ENCODE measurements around the gene WDR53.
"Not testable (repeated sequence)": the region's sequence is repeated elsewhere in the genome, so short reads cannot be mapped to it uniquely, and the experiment has no call there.

Gene WDR53

DNA sequence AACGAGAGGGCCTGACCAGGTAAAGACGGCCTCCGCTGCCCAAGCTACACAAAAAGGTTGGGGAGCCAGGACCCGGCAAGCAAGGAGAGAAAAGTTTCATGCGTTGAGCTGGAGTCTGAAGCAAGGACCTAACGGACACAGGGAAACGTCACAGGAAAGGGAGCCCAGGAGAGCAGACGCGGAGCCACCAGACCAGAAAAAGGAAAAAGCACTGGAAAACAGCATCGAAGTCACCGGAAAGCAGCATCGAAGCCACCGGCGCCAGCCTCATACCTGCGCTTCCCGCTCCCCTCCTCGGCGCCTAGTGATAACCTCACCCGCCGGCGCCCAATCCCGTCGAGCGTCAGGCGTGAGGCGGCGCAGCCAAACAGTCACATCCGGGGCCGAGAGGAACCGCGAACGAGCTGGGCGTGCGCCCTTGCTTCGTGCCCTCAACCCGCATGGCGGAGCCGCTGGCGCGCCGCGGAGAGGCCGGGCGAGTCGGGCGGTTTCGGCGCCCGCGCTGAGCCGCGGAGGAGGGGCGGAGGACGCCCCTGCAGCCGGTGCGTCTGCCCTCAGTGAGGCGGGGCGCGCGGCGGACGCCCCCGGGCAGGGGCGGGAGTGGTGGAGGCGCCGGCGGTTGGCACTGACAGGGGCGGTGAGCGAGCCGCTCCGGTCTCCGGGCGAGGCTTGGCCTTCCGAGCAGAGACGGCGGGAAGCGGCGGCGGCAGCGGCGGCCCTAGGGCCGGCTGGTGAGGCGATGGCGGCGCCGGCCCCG, at the start of gene WDR53, which contains the start of gene FBXO45:
TSS of gene WDR53 (minus strand) at position 309 of the 757 bp plus-strand sequence. CDS start 7,079 bp downstream, outside the sequence.
TSS of gene FBXO45 (plus strand) at position 415 of the 757 bp plus-strand sequence. CDS start at position 740, 325 bp downstream.
- peak; percentile 97 for DNase-seq (ENCODE audit: low read depth)
- TF ChIP-seq, protein P1, sequence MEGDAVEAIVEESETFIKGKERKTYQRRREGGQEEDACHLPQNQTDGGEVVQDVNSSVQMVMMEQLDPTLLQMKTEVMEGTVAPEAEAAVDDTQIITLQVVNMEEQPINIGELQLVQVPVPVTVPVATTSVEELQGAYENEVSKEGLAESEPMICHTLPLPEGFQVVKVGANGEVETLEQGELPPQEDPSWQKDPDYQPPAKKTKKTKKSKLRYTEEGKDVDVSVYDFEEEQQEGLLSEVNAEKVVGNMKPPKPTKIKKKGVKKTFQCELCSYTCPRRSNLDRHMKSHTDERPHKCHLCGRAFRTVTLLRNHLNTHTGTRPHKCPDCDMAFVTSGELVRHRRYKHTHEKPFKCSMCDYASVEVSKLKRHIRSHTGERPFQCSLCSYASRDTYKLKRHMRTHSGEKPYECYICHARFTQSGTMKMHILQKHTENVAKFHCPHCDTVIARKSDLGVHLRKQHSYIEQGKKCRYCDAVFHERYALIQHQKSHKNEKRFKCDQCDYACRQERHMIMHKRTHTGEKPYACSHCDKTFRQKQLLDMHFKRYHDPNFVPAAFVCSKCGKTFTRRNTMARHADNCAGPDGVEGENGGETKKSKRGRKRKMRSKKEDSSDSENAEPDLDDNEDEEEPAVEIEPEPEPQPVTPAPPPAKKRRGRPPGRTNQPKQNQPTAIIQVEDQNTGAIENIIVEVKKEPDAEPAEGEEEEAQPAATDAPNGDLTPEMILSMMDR (IDR thresholded peaks at IDR 0.05; ENCODE audit: insufficient read depth, low read depth, low read length, missing control alignments), result no peak

DNA sequence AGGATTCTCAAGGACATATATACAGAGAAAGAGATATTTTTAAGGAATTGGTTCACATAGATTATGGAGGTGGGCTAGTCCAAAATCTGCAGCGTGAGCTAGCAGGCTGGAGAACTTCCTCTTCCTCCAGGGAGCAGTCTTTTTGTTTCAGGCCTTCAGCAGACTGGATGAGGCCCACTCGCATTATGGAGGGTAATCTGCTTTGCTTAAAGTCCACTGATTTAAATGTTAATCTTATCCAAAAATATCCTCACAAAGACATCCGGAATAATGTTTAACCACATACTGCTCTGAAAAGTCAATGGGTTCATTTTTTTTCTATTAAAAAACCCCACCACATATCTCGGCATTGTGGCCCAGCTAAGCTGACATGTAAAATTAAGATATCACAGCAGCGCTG, 48.9 kb upstream of the WDR53 start:
- no peak overlapping the region for H3K4me3 ChIP-seq (ENCODE audit: low read depth, low read length)
- TF ChIP-seq, protein P1 (IDR thresholded peaks at IDR 0.05; ENCODE audit: insufficient read depth, low read depth, low read length, missing control alignments), result no peak
- no peak for DNase-seq (ENCODE audit: low read depth)

More for the DNA sequence above, at the start of gene WDR53, which contains the start of gene FBXO45:
- H3K4me3 ChIP-seq (ENCODE audit: low read depth, low read length), result peak within 1 kb of the TSS; percentile 77

DNA sequence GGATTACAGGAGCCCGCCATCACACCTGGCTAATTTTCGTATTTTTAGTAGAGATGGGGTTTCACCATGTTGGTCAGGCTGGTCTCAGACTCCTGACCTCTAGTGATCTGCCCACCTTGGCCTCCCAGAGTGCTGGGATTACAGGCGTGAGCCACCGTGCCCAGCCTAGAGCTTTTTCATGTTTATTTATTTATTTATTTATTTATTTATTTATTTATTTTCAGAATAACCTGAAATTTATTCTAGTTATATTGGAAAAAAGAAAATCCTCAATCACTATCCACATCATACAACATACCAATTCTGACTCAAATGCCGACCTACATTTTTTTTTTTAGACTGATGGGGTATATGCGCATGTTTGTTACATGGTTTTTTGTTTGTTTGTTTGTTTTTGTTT, 46.9 kb upstream of the WDR53 start:
- DNase-seq (ENCODE audit: low read depth); H3K4me3 ChIP-seq (ENCODE audit: low read depth, low read length): not testable (repeated sequence)

DNA sequence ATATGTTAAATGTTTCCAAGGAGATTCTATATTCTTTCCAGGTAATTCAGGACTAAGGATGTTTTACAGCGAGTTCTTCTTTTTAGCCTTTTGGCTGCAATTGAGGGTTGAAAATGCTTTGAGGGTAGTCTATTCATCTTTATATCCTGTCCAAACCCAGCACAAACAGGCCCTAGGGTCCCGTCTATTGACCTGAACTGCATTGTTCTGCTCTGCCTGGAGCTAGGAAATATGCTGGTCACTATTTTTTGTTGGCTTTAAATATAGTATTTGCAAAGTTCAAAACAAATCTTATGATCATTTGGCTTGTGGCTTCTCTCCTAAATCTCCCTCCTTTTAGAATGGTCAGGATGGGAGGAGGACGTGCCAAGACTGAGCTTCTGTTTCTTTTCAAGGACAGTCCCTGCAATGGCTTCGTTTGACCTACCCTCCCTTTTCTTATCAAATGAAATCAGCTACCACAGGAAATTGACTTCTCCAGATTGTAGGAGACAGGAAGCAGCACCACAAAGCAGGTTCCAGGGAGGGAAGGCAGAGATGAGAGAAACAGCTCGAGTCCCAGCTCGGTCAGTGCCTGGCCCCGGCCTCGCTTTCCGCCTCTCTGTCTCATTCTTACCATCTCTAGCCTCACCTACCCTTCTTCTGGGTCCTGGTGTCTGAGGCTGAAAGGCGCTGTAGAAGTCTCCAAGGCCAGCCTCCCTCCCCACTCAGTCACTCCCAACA, 43.6 kb upstream of the WDR53 start:
- TF ChIP-seq, protein P1 (IDR thresholded peaks at IDR 0.05; ENCODE audit: insufficient read depth, low read depth, low read length, missing control alignments), result no peak

DNA sequence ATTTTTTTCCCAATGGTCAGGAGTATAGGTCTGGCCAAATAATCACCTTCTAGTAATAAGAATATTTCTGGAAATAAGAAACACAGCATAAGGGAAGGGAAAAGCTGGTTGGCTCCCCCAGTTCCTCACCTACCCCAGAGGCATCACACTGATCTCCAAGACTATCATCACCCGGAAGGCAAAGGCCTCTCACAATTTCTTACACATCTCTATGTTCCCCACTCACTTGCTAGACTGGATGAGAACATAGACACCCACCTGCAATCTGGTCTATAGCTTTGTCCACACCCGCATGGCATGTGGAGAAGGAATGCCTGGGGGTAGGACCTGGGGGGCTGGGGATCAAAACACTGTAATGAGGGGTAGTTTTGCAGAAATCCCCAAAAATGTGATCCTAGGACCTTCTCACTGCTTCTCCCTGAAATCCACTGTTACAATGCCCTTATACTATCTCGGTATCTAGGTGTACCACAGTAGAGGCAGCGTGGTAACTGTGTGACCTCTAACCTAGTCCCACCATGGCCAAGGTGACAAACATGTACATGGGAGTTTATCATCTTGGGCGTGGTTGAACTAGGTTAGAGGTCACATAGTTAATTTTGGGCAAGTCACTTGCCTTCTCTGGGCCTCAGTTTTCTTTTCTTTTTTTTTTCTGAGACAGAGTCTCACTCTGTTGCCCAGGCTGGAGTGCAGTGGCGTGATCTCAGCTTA, 41.6 kb upstream of the WDR53 start:
- no peak overlapping the region for H3K4me3 ChIP-seq (ENCODE audit: low read depth, low read length)
- TF ChIP-seq, protein P1 (IDR thresholded peaks at IDR 0.05; ENCODE audit: insufficient read depth, low read depth, low read length, missing control alignments), result no peak
- no peak for DNase-seq (ENCODE audit: low read depth)

More for the DNA sequence above, 43.6 kb upstream of the WDR53 start:
- DNase-seq (ENCODE audit: low read depth), result no peak
- no peak overlapping the region for H3K4me3 ChIP-seq (ENCODE audit: low read depth, low read length)

DNA sequence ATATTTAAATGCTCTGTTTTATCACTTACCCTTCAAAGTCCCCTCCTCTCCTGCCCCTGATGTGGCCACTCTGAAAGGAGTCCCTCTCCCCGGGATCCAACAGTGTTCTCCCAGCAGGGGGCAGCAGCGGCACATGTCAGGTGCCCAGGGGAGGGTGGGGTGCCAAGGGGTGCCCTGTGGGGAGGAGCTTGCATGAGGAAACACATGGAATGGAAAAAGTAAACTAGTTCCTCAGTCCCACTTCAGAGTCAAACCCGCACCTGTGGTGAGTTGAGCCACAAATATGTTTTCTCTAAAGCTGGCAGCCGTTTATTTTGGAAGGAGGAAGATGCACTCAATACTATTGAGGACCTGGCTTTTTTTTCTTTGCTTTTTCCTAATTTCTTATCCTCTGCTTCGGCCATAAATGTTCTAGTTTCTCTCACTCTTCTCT, 41.0 kb upstream of the WDR53 start:
- peak; percentile 93 for DNase-seq (ENCODE audit: low read depth)
- TF ChIP-seq, protein P1 (IDR thresholded peaks at IDR 0.05; ENCODE audit: insufficient read depth, low read depth, low read length, missing control alignments), result peak; percentile 89
- H3K4me3 ChIP-seq (ENCODE audit: low read depth, low read length), result no peak overlapping the region; the same call in 1 of the 2 replicates

DNA sequence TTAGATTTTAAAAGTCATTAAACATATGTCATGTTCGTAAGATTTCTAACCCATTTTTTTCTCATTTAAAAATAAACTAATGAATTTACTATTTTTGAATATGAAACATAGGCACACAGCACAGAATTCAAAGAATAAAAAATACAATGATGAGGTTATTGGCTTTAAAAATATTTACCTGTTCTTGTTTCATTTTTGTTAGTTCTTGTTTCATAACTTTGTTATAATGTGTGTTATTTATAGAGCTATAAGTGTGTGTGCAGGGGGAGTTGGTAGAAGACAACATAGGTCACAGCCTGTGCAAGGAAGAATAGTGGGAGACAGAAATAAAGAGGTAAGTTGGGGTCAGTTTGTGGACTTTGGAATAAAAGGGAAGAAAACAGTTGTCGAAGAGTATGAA, 40.3 kb upstream of the WDR53 start:
- H3K4me3 ChIP-seq (ENCODE audit: low read depth, low read length), result no peak overlapping the region
- no peak for DNase-seq (ENCODE audit: low read depth)
- TF ChIP-seq, protein P1 (IDR thresholded peaks at IDR 0.05; ENCODE audit: insufficient read depth, low read depth, low read length, missing control alignments), result no peak

Data from GM12865 (cell line).